ENCODE data around the gene PCCA.
A peak's percentile ranks its signal among the peaks of the same experiment; 100 is the strongest.
"Not testable (repeated sequence)": the region's sequence is repeated elsewhere in the genome, so short reads cannot be mapped to it uniquely, and the experiment has no call there.

PCCA gene

GRCh38 chr13:100089465-100090032 is 656 bp downstream of the PCCA start:
- peak; percentile 68 for ATAC-seq
- TF ChIP-seq, protein P1, sequence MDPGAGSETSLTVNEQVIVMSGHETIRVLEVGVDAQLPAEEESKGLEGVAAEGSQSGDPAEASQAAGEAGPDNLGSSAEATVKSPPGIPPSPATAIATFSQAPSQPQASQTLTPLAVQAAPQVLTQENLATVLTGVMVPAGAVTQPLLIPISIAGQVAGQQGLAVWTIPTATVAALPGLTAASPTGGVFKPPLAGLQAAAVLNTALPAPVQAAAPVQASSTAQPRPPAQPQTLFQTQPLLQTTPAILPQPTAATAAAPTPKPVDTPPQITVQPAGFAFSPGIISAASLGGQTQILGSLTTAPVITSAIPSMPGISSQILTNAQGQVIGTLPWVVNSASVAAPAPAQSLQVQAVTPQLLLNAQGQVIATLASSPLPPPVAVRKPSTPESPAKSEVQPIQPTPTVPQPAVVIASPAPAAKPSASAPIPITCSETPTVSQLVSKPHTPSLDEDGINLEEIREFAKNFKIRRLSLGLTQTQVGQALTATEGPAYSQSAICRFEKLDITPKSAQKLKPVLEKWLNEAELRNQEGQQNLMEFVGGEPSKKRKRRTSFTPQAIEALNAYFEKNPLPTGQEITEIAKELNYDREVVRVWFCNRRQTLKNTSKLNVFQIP (CRISPR knock-in tag; IDR thresholded peaks at IDR 0.05; ENCODE audit: borderline replicate concordance, low read depth): no peak
- TF ChIP-seq ZNF8 (CRISPR knock-in tag; IDR thresholded peaks at IDR 0.05): no peak
- TF ChIP-seq ZNF565 (CRISPR knock-in tag; conservative IDR thresholded peaks at IDR 0.05; ENCODE audit: low read depth): no peak
- no peak for TF ChIP-seq BACH2 (CRISPR knock-in tag; IDR thresholded peaks at IDR 0.05; ENCODE audit: borderline replicate concordance)
- TF ChIP-seq OSR1 (CRISPR knock-in tag; IDR thresholded peaks at IDR 0.05): no peak
- no peak for TF ChIP-seq ISL1 (CRISPR knock-in tag; IDR thresholded peaks at IDR 0.05)
- no peak for TF ChIP-seq ZNF70 (CRISPR knock-in tag; IDR thresholded peaks at IDR 0.05)
- TF ChIP-seq ARNTL (CRISPR knock-in tag; IDR thresholded peaks at IDR 0.05; ENCODE audit: borderline replicate concordance, low read depth): no peak
- TF ChIP-seq ESRRG (CRISPR knock-in tag; IDR thresholded peaks at IDR 0.05): no peak
- TF ChIP-seq, protein P2, sequence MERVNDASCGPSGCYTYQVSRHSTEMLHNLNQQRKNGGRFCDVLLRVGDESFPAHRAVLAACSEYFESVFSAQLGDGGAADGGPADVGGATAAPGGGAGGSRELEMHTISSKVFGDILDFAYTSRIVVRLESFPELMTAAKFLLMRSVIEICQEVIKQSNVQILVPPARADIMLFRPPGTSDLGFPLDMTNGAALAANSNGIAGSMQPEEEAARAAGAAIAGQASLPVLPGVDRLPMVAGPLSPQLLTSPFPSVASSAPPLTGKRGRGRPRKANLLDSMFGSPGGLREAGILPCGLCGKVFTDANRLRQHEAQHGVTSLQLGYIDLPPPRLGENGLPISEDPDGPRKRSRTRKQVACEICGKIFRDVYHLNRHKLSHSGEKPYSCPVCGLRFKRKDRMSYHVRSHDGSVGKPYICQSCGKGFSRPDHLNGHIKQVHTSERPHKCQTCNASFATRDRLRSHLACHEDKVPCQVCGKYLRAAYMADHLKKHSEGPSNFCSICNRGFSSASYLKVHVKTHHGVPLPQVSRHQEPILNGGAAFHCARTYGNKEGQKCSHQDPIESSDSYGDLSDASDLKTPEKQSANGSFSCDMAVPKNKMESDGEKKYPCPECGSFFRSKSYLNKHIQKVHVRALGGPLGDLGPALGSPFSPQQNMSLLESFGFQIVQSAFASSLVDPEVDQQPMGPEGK (CRISPR knock-in tag; IDR thresholded peaks at IDR 0.05; ENCODE audit: borderline replicate concordance): no peak
- no peak for TF ChIP-seq CSDC2 (CRISPR knock-in tag; IDR thresholded peaks at IDR 0.05)
- TF ChIP-seq PPARA (CRISPR knock-in tag; IDR thresholded peaks at IDR 0.05; ENCODE audit: borderline replicate concordance): no peak
- TF ChIP-seq ZC3H10 (CRISPR knock-in tag; IDR thresholded peaks at IDR 0.05): no peak
- no peak for TF ChIP-seq TOX (CRISPR knock-in tag; IDR thresholded peaks at IDR 0.05; ENCODE audit: borderline replicate concordance)
- TF ChIP-seq GLIS3 (CRISPR knock-in tag; IDR thresholded peaks at IDR 0.05): no peak

- TF ChIP-seq ISL1 (CRISPR knock-in tag; IDR thresholded peaks at IDR 0.05): no peak
- TF ChIP-seq ZFP3 (CRISPR knock-in tag; IDR thresholded peaks at IDR 0.05): no peak
- no peak for ATAC-seq
Observed at GRCh38 chr13:100090861-100091260, 2.0 kb downstream of the PCCA start.

DNA sequence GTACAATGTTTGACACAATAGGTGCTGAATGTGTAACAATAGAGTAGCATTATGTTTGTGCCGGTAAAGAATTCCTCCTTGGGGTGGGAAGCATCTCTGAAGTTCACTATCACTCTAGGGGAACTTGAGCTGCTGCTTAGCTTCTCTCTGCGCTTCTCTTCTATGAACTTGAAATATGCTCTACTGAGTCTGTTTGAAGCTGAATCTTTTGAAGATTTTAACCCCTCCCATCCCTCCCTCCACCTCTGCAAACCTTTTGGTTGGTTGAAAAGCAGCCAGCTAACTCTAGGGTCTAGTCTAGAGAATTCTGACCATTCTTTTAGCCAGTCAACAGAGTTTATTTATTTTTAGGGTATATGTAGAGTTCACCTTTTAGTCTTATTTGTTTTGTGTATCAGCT is 2.5 kb downstream of the PCCA start:
- TF ChIP-seq BACH2 (CRISPR knock-in tag; IDR thresholded peaks at IDR 0.05; ENCODE audit: borderline replicate concordance) (no peak), CREB5 (CRISPR knock-in tag; IDR thresholded peaks at IDR 0.05; ENCODE audit: low read depth) (no peak), ZNF8 (CRISPR knock-in tag; IDR thresholded peaks at IDR 0.05) (no peak), ZC3H10 (CRISPR knock-in tag; IDR thresholded peaks at IDR 0.05) (no peak), ISL1 (CRISPR knock-in tag; IDR thresholded peaks at IDR 0.05) (no peak), ARNTL (CRISPR knock-in tag; IDR thresholded peaks at IDR 0.05; ENCODE audit: borderline replicate concordance, low read depth) (no peak)
- no peak for ATAC-seq

DNA sequence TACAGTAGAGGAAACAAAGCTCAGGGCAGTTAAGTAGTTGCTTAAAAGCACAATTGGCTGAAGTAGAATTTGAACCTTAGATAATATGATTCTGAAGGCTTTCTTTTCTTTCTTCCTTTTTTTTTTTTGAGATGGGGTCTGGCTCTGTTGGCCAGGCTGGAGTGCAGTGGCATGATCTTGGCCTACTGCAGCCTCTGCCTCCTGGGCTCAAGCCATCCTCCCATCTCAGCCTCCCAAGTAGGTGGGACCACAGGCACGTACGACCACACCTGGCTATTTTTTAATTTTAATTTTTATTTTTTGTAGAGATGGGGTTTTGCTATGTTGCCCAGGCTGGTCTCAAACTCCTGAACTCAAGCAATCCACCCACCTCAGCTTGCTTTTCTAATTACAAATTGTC is 3.4 kb downstream of the PCCA start:
- not testable (repeated sequence) for ATAC-seq

DNA sequence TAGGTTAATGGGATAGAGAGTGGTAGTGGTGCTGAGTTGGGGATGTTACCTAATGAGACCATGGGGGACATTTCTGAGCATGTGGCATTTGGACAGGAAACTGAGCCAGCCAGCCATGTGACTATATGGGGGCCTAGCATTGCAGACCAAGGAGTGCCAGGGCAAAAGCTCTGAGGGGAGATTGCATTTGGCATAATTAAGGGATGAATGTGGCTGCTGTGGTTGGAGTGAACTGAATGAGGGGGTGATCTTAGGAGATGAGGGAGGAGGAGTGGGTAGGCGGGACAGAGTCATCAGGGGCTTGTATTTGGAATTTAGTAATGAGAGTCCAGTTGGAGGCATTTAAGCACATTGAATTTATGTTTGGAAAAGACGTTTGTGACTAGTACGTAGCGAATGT is 6.6 kb downstream of the PCCA start:
- ATAC-seq: no peak
- no peak for TF ChIP-seq TSHZ2 (CRISPR knock-in tag; IDR thresholded peaks at IDR 0.05)
- TF ChIP-seq ZFP3 (CRISPR knock-in tag; IDR thresholded peaks at IDR 0.05): no peak
- no peak for TF ChIP-seq ZNF70 (CRISPR knock-in tag; IDR thresholded peaks at IDR 0.05)
- no peak for TF ChIP-seq ARNTL (CRISPR knock-in tag; IDR thresholded peaks at IDR 0.05; ENCODE audit: borderline replicate concordance, low read depth)
- no peak for TF ChIP-seq CREB5 (CRISPR knock-in tag; IDR thresholded peaks at IDR 0.05; ENCODE audit: low read depth)

Data from SK-N-SH treated with all-trans-retinoic acid at 6 μM for 48 hours (cell line).